CD4-positive, alpha-beta T cell treated with Interleukin-1 beta for 1 hour (primary cell): ENCODE results near the gene OR2S2.
A peak's percentile ranks its signal among the peaks of the same experiment; 100 is the strongest.

Source experiments
- DNase-seq, 2 donors: peaks; one replicate each; pipeline ENCODE4 v3.0.0-alpha.2; 2020 to 2022

The OR2S2 gene

DNA sequence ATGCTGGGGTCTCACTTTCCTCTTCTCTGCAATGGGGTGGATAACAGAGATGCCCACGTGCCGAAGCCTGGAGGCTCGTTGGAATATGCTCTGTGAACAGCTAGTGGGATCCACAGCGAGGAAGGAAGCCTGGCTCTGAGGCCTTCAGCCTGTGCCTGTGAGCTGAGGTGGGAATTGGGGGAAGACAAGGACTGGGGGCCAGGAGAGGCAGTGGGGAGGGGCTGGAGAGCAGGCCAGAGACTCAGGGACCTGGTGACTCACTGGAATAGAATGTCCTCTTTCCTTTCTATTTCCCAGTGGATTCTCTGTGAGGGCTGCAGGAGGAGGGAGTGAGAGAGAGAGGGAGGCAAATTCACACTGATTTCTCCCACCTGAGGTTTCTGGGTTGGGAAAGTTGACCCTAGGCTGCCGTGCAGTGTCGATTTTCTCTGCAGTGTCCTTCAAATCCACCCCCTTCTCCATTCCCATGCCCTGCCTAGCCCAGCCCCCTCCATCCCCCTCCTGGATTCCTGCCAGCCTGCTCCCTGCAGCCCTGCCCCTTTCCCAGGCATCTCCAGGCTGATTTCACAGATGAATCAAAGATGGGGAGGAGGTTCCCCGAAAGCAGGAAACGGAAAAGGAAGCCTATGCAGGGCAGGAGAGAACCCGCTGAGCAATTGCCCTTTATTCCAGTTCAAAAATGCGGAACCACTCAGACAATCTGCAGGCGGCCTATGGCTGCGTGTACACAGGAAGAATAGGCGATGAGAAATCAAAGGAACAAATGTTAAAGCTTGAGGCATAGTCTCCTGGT is 50.0 kb downstream of the OR2S2 start:
- peak; percentile 11 to 12 for DNase-seq
